ENCODE results near the gene NKG7.

The NKG7 gene

GRCh38 chr19:51370230-51370629, 2.2 kb downstream of the NKG7 start:
- no peak for TF ChIP-seq CREB1 (IDR thresholded peaks at IDR 0.05; ENCODE audit: low read depth)
- TF ChIP-seq TAF1 (IDR thresholded peaks at IDR 0.05; ENCODE audit: low read depth) = no peak
- TF ChIP-seq NFIC (IDR thresholded peaks at IDR 0.05) = no peak
- TF ChIP-seq FOXM1 (IDR thresholded peaks at IDR 0.05; ENCODE audit: borderline replicate concordance, low read depth) = no peak
- no peak for TF ChIP-seq TEAD4 (IDR thresholded peaks at IDR 0.05)
- no peak for TF ChIP-seq MAX (IDR thresholded peaks at IDR 0.05)
- no peak for TF ChIP-seq TCF12 (IDR thresholded peaks at IDR 0.05; ENCODE audit: low read depth)
- TF ChIP-seq REST (IDR thresholded peaks at IDR 0.05; ENCODE audit: low read depth) = no peak
- TF ChIP-seq CEBPB (IDR thresholded peaks at IDR 0.05) = no peak
- no peak for TF ChIP-seq ZBTB7A (IDR thresholded peaks at IDR 0.05; ENCODE audit: low read depth)
- no peak for TF ChIP-seq USF1 (IDR thresholded peaks at IDR 0.05)
- no peak for TF ChIP-seq EP300 (IDR thresholded peaks at IDR 0.05; ENCODE audit: borderline replicate concordance)

GRCh38 chr19:51368366-51369282, 3.8 kb downstream of the NKG7 start, which contains the start of gene CLDND2:
CLDND2 (minus strand) TSS chr19:51369003; CDS start chr19:51368577, 426 bp downstream.
- TF ChIP-seq YY1 (IDR thresholded peaks at IDR 0.05; ENCODE audit: low read depth) = no peak
- no peak for TF ChIP-seq TCF12 (IDR thresholded peaks at IDR 0.05; ENCODE audit: low read depth)
- no peak for TF ChIP-seq REST (IDR thresholded peaks at IDR 0.05; ENCODE audit: low read depth)
- TF ChIP-seq TAF1 (IDR thresholded peaks at IDR 0.05; ENCODE audit: low read depth) = no peak
- no peak for TF ChIP-seq FOXM1 (IDR thresholded peaks at IDR 0.05; ENCODE audit: borderline replicate concordance, low read depth)
- TF ChIP-seq NFIC (IDR thresholded peaks at IDR 0.05) = no peak
- TF ChIP-seq EP300 (IDR thresholded peaks at IDR 0.05; ENCODE audit: borderline replicate concordance) = no peak
- no peak for TF ChIP-seq USF1 (IDR thresholded peaks at IDR 0.05)
- no peak for TF ChIP-seq MAX (IDR thresholded peaks at IDR 0.05)
- no peak for TF ChIP-seq EGR1 (IDR thresholded peaks at IDR 0.05)
- no peak for TF ChIP-seq CREB1 (IDR thresholded peaks at IDR 0.05; ENCODE audit: low read depth)
- TF ChIP-seq TEAD4 (IDR thresholded peaks at IDR 0.05) = no peak
- no peak for TF ChIP-seq ZBTB7A (IDR thresholded peaks at IDR 0.05; ENCODE audit: low read depth)
- TF ChIP-seq CEBPB (IDR thresholded peaks at IDR 0.05) = no peak
- TF ChIP-seq RAD21 (IDR thresholded peaks at IDR 0.05; ENCODE audit: low read depth) = no peak

- TF ChIP-seq ZBTB7A (IDR thresholded peaks at IDR 0.05; ENCODE audit: low read depth) (peak; percentile 12; the same call in 1 of the 2 replicates), TCF12 (IDR thresholded peaks at IDR 0.05; ENCODE audit: low read depth) (no peak; the same call in 1 of the 2 replicates), TAF1 (IDR thresholded peaks at IDR 0.05; ENCODE audit: low read depth) (no peak; the same call in 1 of the 2 replicates), FOXM1 (IDR thresholded peaks at IDR 0.05; ENCODE audit: borderline replicate concordance, low read depth) (no peak), USF1 (IDR thresholded peaks at IDR 0.05) (no peak), MAX (IDR thresholded peaks at IDR 0.05) (peak; percentile 62)
These were observed 4.7 kb downstream of the NKG7 start for GRCh38 chr19:51367565-51368365.

- TF ChIP-seq TAF1 (IDR thresholded peaks at IDR 0.05; ENCODE audit: low read depth) = no peak
- TF ChIP-seq ZBTB7A (IDR thresholded peaks at IDR 0.05; ENCODE audit: low read depth) = peak; percentile 68; the same call in 1 of the 2 replicates
These were observed 5.2 kb downstream of the NKG7 start for GRCh38 chr19:51367255-51367564.
